ENCODE results near the gene GLI1. TPM values are rescaled to one million over a fixed set of nuclear protein-coding genes. Genes with fewer than 3 reads are reported as not detected.
"Not testable (repeated sequence)": the region's sequence is repeated elsewhere in the genome, so short reads cannot be mapped to it uniquely, and the experiment has no call there.

GLI1 gene
- total and polyA plus RNA-seq, 4 donors: 0.25 to 15.5 (median 2.3) TPM

DNA sequence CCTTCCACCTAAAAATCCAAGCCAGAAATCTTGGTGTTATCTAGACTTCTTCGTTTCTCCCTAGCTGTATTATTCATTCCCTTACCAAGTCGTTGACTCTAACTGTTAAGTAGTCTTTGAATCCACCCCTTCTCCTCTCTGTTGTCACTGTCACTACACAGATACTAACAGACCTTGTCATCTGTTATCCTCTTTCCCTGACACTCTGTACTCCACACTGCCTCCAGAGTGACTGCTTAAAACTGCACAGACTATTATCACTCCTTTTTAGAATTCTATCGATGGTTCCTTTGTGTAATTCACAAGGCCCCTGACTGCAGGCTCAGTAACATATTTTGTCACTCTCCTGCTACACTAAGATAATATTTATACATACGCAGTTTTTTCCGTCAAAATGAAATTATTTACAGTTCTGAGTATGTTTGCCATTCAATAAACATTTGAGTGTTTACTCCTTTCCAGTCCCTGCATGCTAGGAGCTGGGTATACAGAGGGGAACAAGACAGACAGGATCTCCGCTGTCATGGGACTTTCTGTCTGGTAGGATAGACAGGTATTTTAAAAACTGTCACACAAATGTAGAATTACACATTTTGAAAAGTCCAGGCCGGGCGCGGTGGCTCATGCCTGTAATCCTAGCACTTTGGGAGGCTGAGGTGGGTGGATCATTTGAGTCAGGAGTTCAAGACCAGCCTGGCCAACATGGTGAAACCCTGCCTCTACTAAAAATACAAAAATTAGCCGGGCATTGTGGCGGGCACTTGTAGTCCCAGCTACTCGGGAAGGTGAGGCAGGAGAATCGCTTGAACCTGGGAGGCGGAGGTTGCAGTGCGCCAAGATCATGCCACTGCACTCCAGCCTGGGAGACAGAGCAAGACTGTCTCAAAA is 32.1 kb downstream of the GLI1 start:
- Histone ChIP-seq H3K4me1 (ENCODE audit: control insufficient read depth in 1 of 2, insufficient read depth in 2 of 2, low read length in 2 of 2) (no peaks in the 10 kb centered on the region), H3K36me3 (ENCODE audit: control insufficient read depth in 1 of 2, insufficient read depth in 2 of 2, low read length in 1 of 2) (peaks cover 4 to 8% of the 10 kb centered on the region in 2 donors), H3K27ac (ENCODE audit: low read depth in 1 of 2, low read length in 2 of 2) (no peak overlapping the region), H3K4me3 (ENCODE audit: low read length in 2 of 2) (no peak overlapping the region), H3K9me3 (ENCODE audit: control insufficient read depth, low read length) (no peaks in the 10 kb centered on the region), H3K27me3 (ENCODE audit: control insufficient read depth in 1 of 2, insufficient read depth in 2 of 2, low read length in 1 of 2) (no peaks in the 10 kb centered on the region)
- intact Hi-C loops (cut with DNase I): no loop called here
- ATAC-seq (ENCODE audit: low FRiP score) (no peak), DNase-seq (no peak)
- WGBS, 2 donors: 88 to 91% methylated on average over 15 of the region's 15 CpGs

DNA sequence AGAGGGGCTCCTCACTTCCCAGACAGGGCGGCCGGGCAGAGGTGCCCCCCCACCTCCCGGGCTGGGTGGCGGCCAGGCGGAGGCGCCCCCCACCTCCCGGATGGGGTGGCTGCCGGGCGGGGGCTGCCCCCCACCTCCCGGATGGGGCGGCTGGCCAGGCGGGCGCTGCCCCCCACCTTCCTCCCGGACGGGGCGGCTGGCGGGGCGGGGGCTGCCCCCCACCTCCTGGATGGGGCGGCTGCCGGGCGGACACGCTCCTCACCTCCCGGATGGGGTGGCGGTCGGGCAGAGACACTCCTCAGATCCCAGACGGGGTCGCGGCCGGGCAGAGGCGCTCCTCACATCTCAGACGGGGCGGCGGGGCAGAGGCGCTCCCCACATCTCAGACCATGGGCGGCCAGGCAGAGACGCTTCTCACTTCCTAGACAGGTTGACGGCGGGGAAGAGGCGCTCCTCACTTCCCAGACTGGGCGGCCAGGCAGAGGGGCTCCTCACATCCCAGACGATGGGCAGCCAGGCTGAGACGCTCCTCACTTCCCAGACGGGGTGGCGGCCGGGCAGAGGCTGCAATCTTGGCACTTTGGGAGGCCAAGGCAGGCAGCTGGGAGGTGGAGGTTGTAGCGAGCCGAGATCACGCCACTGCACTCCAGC is 35.6 kb downstream of the GLI1 start:
- H3K4me1 ChIP-seq (ENCODE audit: control insufficient read depth in 1 of 2, insufficient read depth in 2 of 2, low read length in 2 of 2); H3K36me3 ChIP-seq (ENCODE audit: control insufficient read depth in 1 of 2, insufficient read depth in 2 of 2, low read length in 1 of 2); DNase-seq; H3K27ac ChIP-seq (ENCODE audit: low read depth in 1 of 2, low read length in 2 of 2); H3K4me3 ChIP-seq (ENCODE audit: low read length in 2 of 2); intact Hi-C loops (cut with DNase I); H3K27me3 ChIP-seq (ENCODE audit: control insufficient read depth in 1 of 2, insufficient read depth in 2 of 2, low read length in 1 of 2); ATAC-seq (ENCODE audit: low FRiP score); H3K9me3 ChIP-seq (ENCODE audit: control insufficient read depth, low read length): not testable (repeated sequence)
- 93 to 95% methylated on average over 29 to 46 of the region's 48 CpGs for WGBS, 2 donors

DNA sequence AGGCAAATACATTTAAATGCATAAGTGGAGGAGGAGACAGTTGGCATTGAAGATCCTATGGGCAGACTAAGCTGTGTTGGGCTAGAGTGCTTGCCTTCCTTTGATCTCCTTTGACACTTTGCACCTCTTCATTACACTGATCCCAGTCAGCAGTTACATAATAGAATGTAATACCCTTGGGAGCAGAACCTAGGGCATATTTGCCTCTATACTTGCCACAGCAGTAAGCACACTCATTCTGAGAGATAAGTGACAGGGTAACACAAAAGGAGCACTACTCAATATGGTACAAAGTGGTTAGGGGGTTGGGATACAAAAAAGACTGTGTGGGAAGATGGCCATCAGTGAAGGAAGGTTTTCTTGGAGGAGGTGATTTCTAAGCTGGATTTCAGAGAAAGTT is 37.2 kb downstream of the GLI1 start:
- Histone ChIP-seq H3K36me3 (ENCODE audit: control insufficient read depth in 1 of 2, insufficient read depth in 2 of 2, low read length in 1 of 2) (peaks cover 3 to 6% of the 10 kb centered on the region in 2 donors), H3K4me1 (ENCODE audit: control insufficient read depth in 1 of 2, insufficient read depth in 2 of 2, low read length in 2 of 2) (no peaks in the 10 kb centered on the region), H3K9me3 (ENCODE audit: control insufficient read depth, low read length) (no peaks in the 10 kb centered on the region), H3K27ac (ENCODE audit: low read depth in 1 of 2, low read length in 2 of 2) (no peak overlapping the region), H3K27me3 (ENCODE audit: control insufficient read depth in 1 of 2, insufficient read depth in 2 of 2, low read length in 1 of 2) (no peaks in the 10 kb centered on the region), H3K4me3 (ENCODE audit: low read length in 2 of 2) (no peak overlapping the region)
- intact Hi-C loops (cut with DNase I): no loop called here
- DNase-seq (no peak), ATAC-seq (ENCODE audit: low FRiP score) (no peak)

DNA sequence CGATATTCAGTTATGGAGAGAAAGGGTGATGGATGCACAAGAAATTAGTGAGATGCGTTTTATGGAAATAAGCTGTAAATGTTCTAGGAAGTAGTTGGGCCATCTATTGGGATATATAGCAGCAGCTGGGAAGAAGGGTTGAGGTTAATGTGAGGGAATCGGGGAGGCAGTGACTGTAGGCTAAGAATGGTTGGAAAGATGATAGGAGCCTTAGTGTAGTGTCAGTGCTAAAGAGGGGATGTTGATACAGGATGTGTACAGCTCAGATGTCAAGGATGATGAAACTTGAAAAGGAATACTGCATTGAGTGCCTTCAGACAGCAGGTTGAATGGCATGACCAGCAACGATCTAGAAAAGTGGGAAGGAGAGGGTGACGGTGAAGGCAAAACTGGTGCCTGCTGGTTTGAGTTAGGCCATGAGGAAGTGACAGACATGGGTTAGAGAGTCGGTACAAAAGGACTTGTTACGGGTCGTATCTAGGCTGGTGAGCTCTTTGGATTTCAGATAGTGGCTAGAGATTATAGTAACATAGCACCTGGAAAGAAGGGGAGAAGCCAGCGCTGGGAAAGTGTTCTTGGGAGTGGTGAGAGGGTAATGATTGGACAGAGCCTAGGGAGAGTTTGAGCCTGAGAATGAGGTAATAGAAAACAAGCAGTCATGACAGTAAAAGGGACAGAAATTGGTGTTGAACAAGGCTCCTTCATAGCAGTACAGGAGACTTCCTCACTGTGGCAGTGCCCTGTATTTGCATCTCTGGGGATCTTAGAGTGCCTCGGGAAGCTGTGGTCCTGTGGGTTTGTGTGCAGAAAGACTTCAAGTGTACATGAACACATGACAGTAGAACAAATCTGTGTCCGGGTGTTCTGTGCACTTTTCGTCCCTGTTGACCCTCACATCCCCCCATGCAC is 37.9 kb downstream of the GLI1 start:
- DNase-seq (no peak), ATAC-seq (ENCODE audit: low FRiP score) (no peak)
- no peak overlapping the region for H3K4me3 ChIP-seq (ENCODE audit: low read length in 2 of 2)
- H3K9me3 ChIP-seq (ENCODE audit: control insufficient read depth, low read length): no peaks in the 10 kb centered on the region
- no peaks in the 10 kb centered on the region for H3K27me3 ChIP-seq (ENCODE audit: control insufficient read depth in 1 of 2, insufficient read depth in 2 of 2, low read length in 1 of 2)
- H3K36me3 ChIP-seq (ENCODE audit: control insufficient read depth in 1 of 2, insufficient read depth in 2 of 2, low read length in 1 of 2): peaks cover 5 to 6% of the 10 kb centered on the region in 2 donors
- no peaks in the 10 kb centered on the region for H3K4me1 ChIP-seq (ENCODE audit: control insufficient read depth in 1 of 2, insufficient read depth in 2 of 2, low read length in 2 of 2)
- intact Hi-C loops (cut with DNase I): no loop called here
- WGBS, 2 donors: 90 to 93% methylated on average over 12 of the region's 12 CpGs
- H3K27ac ChIP-seq (ENCODE audit: low read depth in 1 of 2, low read length in 2 of 2): no peak overlapping the region

DNA sequence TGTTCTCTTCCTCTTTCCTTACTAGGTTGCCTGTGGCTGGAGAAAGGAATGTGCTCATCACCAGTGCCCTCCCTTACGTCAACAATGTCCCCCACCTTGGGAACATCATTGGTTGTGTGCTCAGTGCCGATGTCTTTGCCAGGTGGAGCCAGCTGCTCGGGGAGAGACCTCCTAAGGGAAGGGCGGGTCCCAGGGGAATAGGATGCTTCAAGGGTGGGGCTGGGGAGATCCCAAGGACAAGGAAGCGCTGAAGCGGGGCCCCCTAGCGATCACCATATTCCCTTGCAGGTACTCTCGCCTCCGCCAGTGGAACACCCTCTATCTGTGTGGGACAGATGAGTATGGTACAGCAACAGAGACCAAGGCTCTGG is 38.5 kb downstream of the GLI1 start:
- Histone ChIP-seq H3K9me3 (ENCODE audit: control insufficient read depth, low read length) (no peaks in the 10 kb centered on the region), H3K4me3 (ENCODE audit: low read length in 2 of 2) (no peak overlapping the region), H3K27me3 (ENCODE audit: control insufficient read depth in 1 of 2, insufficient read depth in 2 of 2, low read length in 1 of 2) (no peaks in the 10 kb centered on the region), H3K4me1 (ENCODE audit: control insufficient read depth in 1 of 2, insufficient read depth in 2 of 2, low read length in 2 of 2) (no peaks in the 10 kb centered on the region), H3K36me3 (ENCODE audit: control insufficient read depth in 1 of 2, insufficient read depth in 2 of 2, low read length in 1 of 2) (peaks cover 4 to 5% of the 10 kb centered on the region in 2 donors), H3K27ac (ENCODE audit: low read depth in 1 of 2, low read length in 2 of 2) (no peak overlapping the region)
- intact Hi-C loops (cut with DNase I): no loop called here
- DNase-seq (no peak), ATAC-seq (ENCODE audit: low FRiP score) (no peak)
- WGBS, 2 donors: 82 to 87% methylated on average over 9 of the region's 9 CpGs

DNA sequence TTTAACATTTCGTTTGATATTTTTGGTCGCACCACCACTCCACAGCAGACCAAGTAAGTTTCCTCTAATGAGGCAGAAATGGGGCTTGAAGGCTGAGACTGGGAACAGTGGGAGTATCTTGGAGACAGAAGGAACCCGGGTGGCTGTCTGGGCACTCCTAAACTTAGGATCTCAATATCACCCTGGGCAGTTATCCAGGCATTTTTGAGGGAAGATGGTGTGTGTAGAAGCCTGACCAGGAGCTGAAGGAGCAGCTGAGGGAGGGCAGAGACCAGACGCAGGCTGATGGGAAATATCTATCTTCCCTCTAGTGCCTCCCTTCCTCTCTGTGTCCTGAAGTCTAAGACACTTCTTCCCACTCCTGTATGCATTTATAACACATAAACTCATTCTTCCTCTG is 39.0 kb downstream of the GLI1 start:
- no peak for DNase-seq
- Histone ChIP-seq H3K4me1 (ENCODE audit: control insufficient read depth in 1 of 2, insufficient read depth in 2 of 2, low read length in 2 of 2) (no peaks in the 10 kb centered on the region), H3K27me3 (ENCODE audit: control insufficient read depth in 1 of 2, insufficient read depth in 2 of 2, low read length in 1 of 2) (no peaks in the 10 kb centered on the region), H3K27ac (ENCODE audit: low read depth in 1 of 2, low read length in 2 of 2) (no peak overlapping the region), H3K36me3 (ENCODE audit: control insufficient read depth in 1 of 2, insufficient read depth in 2 of 2, low read length in 1 of 2) (peaks cover 4 to 5% of the 10 kb centered on the region in 2 donors), H3K4me3 (ENCODE audit: low read length in 2 of 2) (no peak overlapping the region), H3K9me3 (ENCODE audit: control insufficient read depth, low read length) (no peaks in the 10 kb centered on the region)
- 90 to 92% methylated on average over 4 of the region's 4 CpGs for WGBS, 2 donors
- no peak for ATAC-seq (ENCODE audit: low FRiP score)
- intact Hi-C loops (cut with DNase I): no loop called here

DNA sequence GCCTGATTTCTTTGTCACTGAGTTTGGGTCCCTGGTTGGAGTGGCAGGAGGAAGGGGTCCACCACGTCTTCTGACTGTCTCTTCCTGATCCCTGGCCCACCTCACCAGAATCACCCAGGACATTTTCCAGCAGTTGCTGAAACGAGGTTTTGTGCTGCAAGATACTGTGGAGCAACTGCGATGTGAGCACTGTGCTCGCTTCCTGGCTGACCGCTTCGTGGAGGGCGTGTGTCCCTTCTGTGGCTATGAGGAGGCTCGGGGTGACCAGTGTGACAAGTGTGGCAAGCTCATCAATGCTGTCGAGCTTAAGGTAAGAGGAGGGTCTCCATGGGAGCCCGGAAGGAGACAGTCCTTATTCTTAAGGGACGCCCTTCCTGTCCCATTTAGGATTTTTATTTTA is 40.6 kb downstream of the GLI1 start:
- no peak for ATAC-seq (ENCODE audit: low FRiP score)
- H3K9me3 ChIP-seq (ENCODE audit: control insufficient read depth, low read length): no peaks in the 10 kb centered on the region
- H3K36me3 ChIP-seq (ENCODE audit: control insufficient read depth in 1 of 2, insufficient read depth in 2 of 2, low read length in 1 of 2): peaks cover 5 to 6% of the 10 kb centered on the region in 2 donors

DNA sequence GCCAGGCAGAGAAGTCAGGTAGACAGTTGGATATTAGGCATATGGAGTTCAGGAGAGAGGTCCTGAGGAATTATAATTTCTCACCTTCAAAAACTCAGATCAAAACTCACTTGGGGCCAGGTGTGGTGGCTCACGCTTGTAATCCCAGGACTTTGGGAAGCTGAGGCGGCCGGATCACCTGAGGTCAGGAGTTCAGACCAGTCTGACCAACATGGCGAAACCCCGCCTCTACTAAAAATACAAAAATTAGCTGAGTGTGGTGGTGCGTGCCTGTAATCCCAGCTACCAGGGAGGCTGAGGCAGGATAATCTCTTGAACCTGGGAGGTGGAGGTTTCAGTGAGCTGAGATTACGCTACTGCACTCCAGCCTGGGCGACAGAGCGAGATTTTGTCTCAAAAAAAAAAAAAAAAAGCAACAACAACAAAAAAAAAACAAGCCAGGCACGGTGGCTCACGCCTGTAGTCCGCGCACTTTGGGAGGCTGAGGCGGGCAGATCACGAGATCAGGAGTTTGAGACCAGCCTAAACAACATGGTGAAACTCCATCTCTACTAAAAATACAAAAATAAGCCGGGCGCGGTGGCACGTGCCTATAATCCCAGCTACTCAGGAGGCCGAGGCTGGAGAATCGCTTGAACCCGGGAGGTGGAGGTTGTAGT is 42.9 kb downstream of the GLI1 start:
- H3K4me3 ChIP-seq (ENCODE audit: low read length in 2 of 2); intact Hi-C loops (cut with DNase I); H3K27ac ChIP-seq (ENCODE audit: low read depth in 1 of 2, low read length in 2 of 2); H3K36me3 ChIP-seq (ENCODE audit: control insufficient read depth in 1 of 2, insufficient read depth in 2 of 2, low read length in 1 of 2); H3K27me3 ChIP-seq (ENCODE audit: control insufficient read depth in 1 of 2, insufficient read depth in 2 of 2, low read length in 1 of 2); ATAC-seq (ENCODE audit: low FRiP score); DNase-seq; H3K4me1 ChIP-seq (ENCODE audit: control insufficient read depth in 1 of 2, insufficient read depth in 2 of 2, low read length in 2 of 2); H3K9me3 ChIP-seq (ENCODE audit: control insufficient read depth, low read length): not testable (repeated sequence)
- 96% methylated on average over 22 of the region's 22 CpGs for WGBS, 2 donors

More for the DNA sequence above, 40.6 kb downstream of the GLI1 start:
- 94 to 98% methylated on average over 11 of the region's 11 CpGs for WGBS, 2 donors
- Histone ChIP-seq H3K4me1 (ENCODE audit: control insufficient read depth in 1 of 2, insufficient read depth in 2 of 2, low read length in 2 of 2) (no peaks in the 10 kb centered on the region), H3K4me3 (ENCODE audit: low read length in 2 of 2) (no peak overlapping the region), H3K27ac (ENCODE audit: low read depth in 1 of 2, low read length in 2 of 2) (no peak overlapping the region), H3K27me3 (ENCODE audit: control insufficient read depth in 1 of 2, insufficient read depth in 2 of 2, low read length in 1 of 2) (no peaks in the 10 kb centered on the region)
- no peak for DNase-seq
- intact Hi-C loops (cut with DNase I): no loop called here

Data from aorta (tissue), 5 donors.